ENCODE results near the gene AIM2. TPM values are rescaled to one million over a fixed set of nuclear protein-coding genes. Genes with fewer than 3 reads are reported as not detected.

The AIM2 gene, protein sequence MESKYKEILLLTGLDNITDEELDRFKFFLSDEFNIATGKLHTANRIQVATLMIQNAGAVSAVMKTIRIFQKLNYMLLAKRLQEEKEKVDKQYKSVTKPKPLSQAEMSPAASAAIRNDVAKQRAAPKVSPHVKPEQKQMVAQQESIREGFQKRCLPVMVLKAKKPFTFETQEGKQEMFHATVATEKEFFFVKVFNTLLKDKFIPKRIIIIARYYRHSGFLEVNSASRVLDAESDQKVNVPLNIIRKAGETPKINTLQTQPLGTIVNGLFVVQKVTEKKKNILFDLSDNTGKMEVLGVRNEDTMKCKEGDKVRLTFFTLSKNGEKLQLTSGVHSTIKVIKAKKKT
- total RNA-seq: not detected in 2 replicates

DNA sequence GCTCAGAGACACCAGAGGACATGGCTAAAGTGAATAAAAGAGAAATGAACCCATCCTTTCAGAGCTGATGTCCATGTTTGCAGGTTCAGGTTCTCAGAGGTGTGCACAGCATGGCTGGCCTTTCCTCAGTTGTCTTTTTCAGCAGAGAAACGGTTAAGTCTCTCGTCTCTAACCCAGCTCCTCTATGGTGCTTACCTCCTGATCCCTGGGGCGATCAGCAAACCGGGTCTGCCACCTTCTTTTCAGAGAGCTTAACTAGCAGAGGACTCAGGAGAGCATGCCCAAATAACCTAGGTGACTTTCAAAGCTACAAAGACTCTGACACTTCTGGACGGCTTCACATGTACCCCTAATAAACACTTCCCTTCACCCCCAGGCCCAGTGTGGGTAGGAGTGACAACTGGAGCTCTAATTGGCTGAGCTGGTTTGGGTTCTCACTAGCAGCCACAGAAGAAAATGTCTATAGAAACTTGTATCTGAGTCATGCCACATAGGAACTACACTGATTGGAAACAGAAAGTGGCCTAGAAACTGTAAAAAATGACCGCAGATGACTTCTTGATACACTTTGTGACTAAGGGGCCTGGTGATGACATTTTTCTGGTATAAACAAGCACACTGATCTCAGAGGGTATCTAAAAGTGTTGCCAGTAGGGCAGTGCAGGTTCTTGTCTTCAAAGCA is at the start of gene AIM2:
AIM2 (minus strand) TSS at position 329 of the 682 bp plus-strand sequence. CDS start 3,267 bp downstream, outside the sequence.

Other genes with a start within 250 kb of the AIM2 start
- gene MNDA, start 245.4 kb downstream of the AIM2 start, total RNA-seq: not detected in 2 replicates
- not detected in 2 replicates for gene PYHIN1, start 145.2 kb downstream of the AIM2 start, total RNA-seq
- gene IFI16, start 66.9 kb downstream of the AIM2 start, total RNA-seq: 82.3 and 150 TPM in 2 replicates
- 1.3 and 1.7 TPM in 2 replicates for gene CADM3, start 94.8 kb upstream of the AIM2 start, total RNA-seq
- 0.10 TPM in 1 of 2 replicates, not detected in the other for gene ACKR1, start 128.1 kb upstream of the AIM2 start, total RNA-seq
- not detected in 2 replicates for gene FCER1A, start 225.6 kb upstream of the AIM2 start, total RNA-seq